Mesothelial cell of epicardium (in vitro differentiated cells): Measurements from ENCODE around the gene SH3TC2. TPM values are rescaled to one million over a fixed set of nuclear protein-coding genes. Genes with fewer than 3 reads are reported as not detected.
A peak's percentile ranks its signal among the peaks of the same experiment; 100 is the strongest.

ENCODE experiments used
- DNase-seq, 2 experiments: peaks; one replicate each; pipeline ENCODE4 v3.0.0; 2021; ENCODE audit warnings: low spot score in 2 of 2; ENCODE audit not compliant: unreplicated experiment in 2 of 2
- H3K27ac Mint-ChIP-seq: 2 replicates; pipeline ENCODE4 v1.8.0; 2021; ENCODE audit warnings: mixed read lengths
- H3K27me3 Mint-ChIP-seq: 2 replicates; pipeline ENCODE4 v1.8.0; 2021; ENCODE audit warnings: low read depth, mixed read lengths
- H3K36me3 Mint-ChIP-seq: 2 replicates; pipeline ENCODE4 v1.8.0; 2021; ENCODE audit warnings: mixed read lengths
- H3K4me1 Mint-ChIP-seq: 2 replicates; pipeline ENCODE4 v1.8.0; 2021; ENCODE audit warnings: mixed read lengths
- H3K4me3 Mint-ChIP-seq: 2 replicates; pipeline ENCODE4 v1.8.0; 2021; ENCODE audit warnings: mild to moderate bottlenecking, moderate library complexity, mixed read lengths
- H3K9me3 Mint-ChIP-seq: 2 replicates; pipeline ENCODE4 v1.8.0; 2021; ENCODE audit warnings: mixed read lengths
- total RNA-seq: library from RNA; stranded (reverse); gene quantifications from 3 replicates; pipeline ENCODE4 v1.2.1, GENCODE V29; 2021
- TF ChIP-seq, protein P1 (sequence below): fragments of 200-600 bp; sonication (generic); IDR thresholded peaks from one replicate; pipeline ENCODE4 v1.5.0; 2021; ENCODE audit warnings: antibody characterized with exemption; ENCODE audit not compliant: unreplicated experiment

SH3TC2 gene
- total RNA-seq, 1 donor from 2014 or later, result 5.2 TPM

DNA sequence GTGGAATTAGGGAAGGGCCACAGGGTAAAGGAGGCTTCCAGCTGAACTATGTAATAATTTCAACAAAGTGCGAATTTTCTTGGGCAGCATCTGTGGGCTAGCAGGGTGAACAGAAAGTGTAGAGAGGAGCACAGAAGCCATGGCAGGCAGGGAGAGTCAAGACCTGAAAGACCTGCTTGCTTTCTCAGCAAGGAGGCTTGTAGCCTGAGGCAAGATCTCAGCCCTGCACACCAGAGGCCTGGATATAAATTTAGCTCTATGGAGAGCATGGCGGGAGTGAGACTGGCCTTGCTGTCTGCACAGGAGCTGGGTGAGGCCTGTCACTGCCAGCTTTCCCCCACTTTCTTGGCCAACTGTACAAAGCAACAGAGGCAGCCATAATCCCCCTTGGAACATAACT, 32.1 kb upstream of the SH3TC2 start:
- DNase-seq, result no peak
- Mint-ChIP-seq H3K4me1 (peaks cover 23% of the 10 kb centered on the region), H3K4me3 (no peak overlapping the region), H3K27me3 (no peaks in the 10 kb centered on the region), H3K27ac (peak overlapping the region; percentile 49), H3K9me3 (peaks cover 55% of the 10 kb centered on the region), H3K36me3 (peaks cover 7% of the 10 kb centered on the region)
- TF ChIP-seq, protein P1, sequence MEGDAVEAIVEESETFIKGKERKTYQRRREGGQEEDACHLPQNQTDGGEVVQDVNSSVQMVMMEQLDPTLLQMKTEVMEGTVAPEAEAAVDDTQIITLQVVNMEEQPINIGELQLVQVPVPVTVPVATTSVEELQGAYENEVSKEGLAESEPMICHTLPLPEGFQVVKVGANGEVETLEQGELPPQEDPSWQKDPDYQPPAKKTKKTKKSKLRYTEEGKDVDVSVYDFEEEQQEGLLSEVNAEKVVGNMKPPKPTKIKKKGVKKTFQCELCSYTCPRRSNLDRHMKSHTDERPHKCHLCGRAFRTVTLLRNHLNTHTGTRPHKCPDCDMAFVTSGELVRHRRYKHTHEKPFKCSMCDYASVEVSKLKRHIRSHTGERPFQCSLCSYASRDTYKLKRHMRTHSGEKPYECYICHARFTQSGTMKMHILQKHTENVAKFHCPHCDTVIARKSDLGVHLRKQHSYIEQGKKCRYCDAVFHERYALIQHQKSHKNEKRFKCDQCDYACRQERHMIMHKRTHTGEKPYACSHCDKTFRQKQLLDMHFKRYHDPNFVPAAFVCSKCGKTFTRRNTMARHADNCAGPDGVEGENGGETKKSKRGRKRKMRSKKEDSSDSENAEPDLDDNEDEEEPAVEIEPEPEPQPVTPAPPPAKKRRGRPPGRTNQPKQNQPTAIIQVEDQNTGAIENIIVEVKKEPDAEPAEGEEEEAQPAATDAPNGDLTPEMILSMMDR, result no peak

DNA sequence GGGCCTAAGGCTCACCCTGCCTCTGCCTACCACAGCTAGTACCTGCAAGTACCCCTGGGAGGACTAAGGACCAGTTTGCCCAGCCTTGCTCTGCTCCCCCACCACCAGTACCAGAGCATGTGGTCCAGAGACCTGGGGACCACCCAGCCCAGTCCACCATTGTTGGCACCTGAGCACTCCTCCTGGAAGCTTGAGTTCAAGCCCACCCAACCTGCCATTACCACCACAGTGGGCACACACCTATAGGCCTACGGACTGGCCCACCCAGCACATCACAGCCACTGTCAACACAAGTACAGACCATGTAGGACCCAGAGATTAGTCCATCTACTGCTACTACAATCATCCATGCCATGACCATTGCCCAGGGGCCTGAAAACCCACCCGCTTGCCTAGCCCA, 30.8 kb upstream of the SH3TC2 start:
- Mint-ChIP-seq H3K4me3 (no peak overlapping the region), H3K4me1 (peaks cover 23% of the 10 kb centered on the region), H3K36me3 (peaks cover 4% of the 10 kb centered on the region), H3K9me3 (peaks cover 42% of the 10 kb centered on the region), H3K27me3 (no peaks in the 10 kb centered on the region), H3K27ac (no peak overlapping the region)
- DNase-seq, result no peak
- TF ChIP-seq, protein P1, result no peak

DNA sequence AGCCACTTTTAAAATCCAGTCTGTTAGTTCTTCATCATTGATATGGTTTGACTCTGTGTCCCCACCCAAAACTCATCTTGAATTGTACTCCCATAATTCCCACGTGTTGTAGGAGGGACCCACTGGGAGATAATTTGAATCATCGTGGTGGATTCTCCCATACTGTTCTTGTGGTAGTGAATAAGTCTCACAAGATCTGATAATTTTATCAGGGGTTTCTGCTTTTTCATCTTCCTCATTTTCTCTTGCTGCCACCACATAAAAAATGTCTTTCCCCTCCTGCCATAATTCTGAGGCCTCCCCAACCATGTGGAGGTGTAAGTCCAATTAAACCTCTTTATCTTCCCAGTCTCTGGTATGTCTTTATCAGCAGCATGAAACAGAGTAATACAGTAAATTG, 26.9 kb upstream of the SH3TC2 start:
- Mint-ChIP-seq H3K4me3 (no peak overlapping the region), H3K36me3 (peaks cover 3% of the 10 kb centered on the region)

DNA sequence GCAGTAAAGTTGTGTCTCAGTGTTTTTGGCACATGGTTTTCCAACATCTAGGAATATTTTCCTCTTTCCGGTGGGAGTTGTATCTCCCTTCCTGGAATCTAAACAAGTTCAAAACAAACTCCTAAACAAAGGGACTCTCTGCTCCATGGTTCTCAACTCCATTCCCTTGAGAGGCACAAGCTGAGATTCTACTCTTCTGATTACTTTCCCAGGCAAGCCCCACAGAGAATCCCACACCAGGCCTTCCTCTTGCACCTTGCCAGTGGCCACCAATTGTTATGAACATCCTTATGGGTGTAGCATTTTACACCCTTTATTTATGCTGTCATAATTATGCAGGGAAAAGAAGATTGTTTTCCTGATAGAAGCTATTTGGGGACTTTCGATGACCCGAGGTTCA, 25.8 kb upstream of the SH3TC2 start:
- H3K4me1 Mint-ChIP-seq, result peaks cover 12% of the 10 kb centered on the region

More for the DNA sequence above, 26.9 kb upstream of the SH3TC2 start:
- no peak for DNase-seq
- Mint-ChIP-seq H3K27ac (no peak overlapping the region), H3K27me3 (peaks cover 4% of the 10 kb centered on the region), H3K4me1 (peaks cover 18% of the 10 kb centered on the region), H3K9me3 (peaks cover 14% of the 10 kb centered on the region)
- TF ChIP-seq, protein P1, result no peak

DNA sequence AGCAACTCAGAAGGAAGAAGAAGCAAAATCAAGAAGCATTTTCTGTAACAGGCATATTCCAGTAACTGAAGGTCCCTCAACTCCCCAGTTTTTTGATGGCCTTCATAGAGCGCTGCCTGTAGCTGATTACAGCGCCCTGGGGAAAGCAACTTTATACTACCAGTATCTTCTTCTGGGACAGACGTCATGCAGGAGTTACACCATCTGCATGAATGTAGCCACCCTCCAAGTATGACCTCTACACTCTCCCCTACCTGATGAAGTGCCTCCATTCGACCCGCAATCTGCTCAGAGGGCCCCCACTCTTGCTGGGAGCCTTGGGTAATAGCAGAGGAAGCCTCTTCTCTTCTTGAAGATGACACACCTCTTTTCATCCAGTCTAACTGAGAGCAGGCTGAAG, 21.0 kb upstream of the SH3TC2 start:
- TF ChIP-seq, protein P1, result no peak
- Mint-ChIP-seq H3K27ac (no peak overlapping the region), H3K27me3 (peaks cover 23% of the 10 kb centered on the region), H3K9me3 (peaks cover 18% of the 10 kb centered on the region), H3K4me1 (no peaks in the 10 kb centered on the region), H3K4me3 (no peak overlapping the region), H3K36me3 (no peaks in the 10 kb centered on the region)
- no peak for DNase-seq

More for the DNA sequence above, 25.8 kb upstream of the SH3TC2 start:
- Mint-ChIP-seq H3K4me3 (no peak overlapping the region), H3K9me3 (peaks cover 14% of the 10 kb centered on the region), H3K27ac (no peak overlapping the region), H3K27me3 (peaks cover 8% of the 10 kb centered on the region), H3K36me3 (peaks cover 3% of the 10 kb centered on the region)
- no peak for DNase-seq
- TF ChIP-seq, protein P1, result no peak

DNA sequence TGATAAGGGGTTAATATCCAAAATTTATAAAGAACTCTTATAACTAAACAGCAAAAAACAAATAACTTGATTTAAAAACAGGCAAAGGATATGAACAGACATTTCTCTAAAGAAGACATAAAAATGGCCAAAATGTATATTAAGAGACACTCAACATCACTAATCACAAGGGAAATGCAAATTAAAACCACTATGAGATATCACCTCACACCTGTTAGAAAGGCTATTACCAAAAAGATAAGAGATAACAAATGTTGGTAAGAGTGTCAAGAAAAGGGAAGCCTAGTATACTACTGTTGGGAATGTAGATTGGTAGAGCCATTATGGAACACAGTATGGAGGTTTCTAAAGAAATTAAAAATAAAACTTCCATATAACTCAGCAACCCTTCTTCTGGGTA, 19.4 kb upstream of the SH3TC2 start:
- Mint-ChIP-seq H3K36me3 (peaks cover 2% of the 10 kb centered on the region), H3K4me1 (no peaks in the 10 kb centered on the region), H3K27me3 (peaks cover 23% of the 10 kb centered on the region), H3K27ac (no peak overlapping the region), H3K9me3 (peaks cover 22% of the 10 kb centered on the region), H3K4me3 (no peak overlapping the region)
- TF ChIP-seq, protein P1, result no peak
- no peak for DNase-seq
